Keratinocyte (primary cell): ENCODE results near the gene RUNX1. TPM values are rescaled to one million over a fixed set of nuclear protein-coding genes. Genes with fewer than 3 reads are reported as not detected.

Experiments used
- DNase-seq: peaks from one replicate; pipeline ENCODE4 v3.0.0-alpha.2; 2011; ENCODE audit warnings: low read depth, missing footprints, low spot score
- FAIRE-seq: peaks from 2 replicates; lab custom pipeline; 2011; peaks lifted over from hg19 to GRCh38; lab: Jason Lieb, UNC
- H2AFZ ChIP-seq: 2 replicates; pipeline ENCODE4 v1.6.0; 2012; ENCODE audit warnings: low read length, control low read depth, inconsistent platforms; ENCODE audit not compliant: control insufficient read depth
- H3K27ac ChIP-seq: 2 replicates; pipeline ENCODE4 v1.5.1; 2011; ENCODE audit warnings: low read length; ENCODE audit not compliant: control insufficient read depth, insufficient read depth
- H3K27me3 ChIP-seq: 3 replicates; pipeline ENCODE4 v1.6.0; 2011; ENCODE audit warnings: low read length; ENCODE audit not compliant: control insufficient read depth, insufficient read depth; ENCODE audit errors: extremely low read depth
- H3K36me3 ChIP-seq, 2 experiments: 2 replicates in 1 of 2; 3 replicates in 1 of 2; pipeline ENCODE4 v1.5.1; 2011; ENCODE audit warnings: low read length in 2 of 2, mild to moderate bottlenecking in 1 of 2; ENCODE audit not compliant: control insufficient read depth in 2 of 2, insufficient read depth in 2 of 2; ENCODE audit errors: extremely low read depth in 1 of 2
- H3K4me1 ChIP-seq: 3 replicates; pipeline ENCODE4 v1.5.1; 2011; ENCODE audit warnings: low read length; ENCODE audit not compliant: control insufficient read depth, insufficient read depth; ENCODE audit errors: extremely low read depth
- H3K4me2 ChIP-seq: 3 replicates; pipeline ENCODE4 v1.6.0; 2011; ENCODE audit warnings: low read depth, low read length; ENCODE audit not compliant: control insufficient read depth, insufficient read depth; ENCODE audit errors: extremely low read depth
- H3K4me3 ChIP-seq, 3 experiments: fragments of 200-600 bp in 1 of 3; sonication (generic) in 1 of 3; 2 replicates in 2 of 3; 3 replicates in 1 of 3; pipeline ENCODE4 v1.5.1; 2011 to 2016; ENCODE audit warnings: low read length in 3 of 3, mild to moderate bottlenecking in 3 of 3, control low read depth in 2 of 3, inconsistent platforms in 1 of 3, low read depth in 1 of 3, mixed read lengths in 1 of 3, mixed run types in 1 of 3, moderate library complexity in 1 of 3; ENCODE audit not compliant: control insufficient read depth in 2 of 3, insufficient read depth in 2 of 3; ENCODE audit errors: extremely low read depth in 1 of 3
- H3K79me2 ChIP-seq: 2 replicates; pipeline ENCODE4 v1.6.0; 2012; ENCODE audit warnings: low read length; ENCODE audit not compliant: control insufficient read depth, insufficient read depth
- H3K9ac ChIP-seq: 3 replicates; pipeline ENCODE4 v1.6.0; 2011; ENCODE audit warnings: low read length; ENCODE audit not compliant: control insufficient read depth, insufficient read depth; ENCODE audit errors: extremely low read depth
- H3K9me1 ChIP-seq: 3 replicates; pipeline ENCODE4 v1.6.0; 2011; ENCODE audit warnings: low read length; ENCODE audit not compliant: control insufficient read depth, insufficient read depth; ENCODE audit errors: extremely low read depth
- H3K9me3 ChIP-seq: 2 replicates; pipeline ENCODE4 v1.5.1; 2012; ENCODE audit warnings: low read depth, low read length; ENCODE audit not compliant: control insufficient read depth
- H4K20me1 ChIP-seq: 3 replicates; pipeline ENCODE4 v1.6.0; 2011; ENCODE audit warnings: low read length; ENCODE audit not compliant: control insufficient read depth, insufficient read depth; ENCODE audit errors: extremely low read depth
- CTCF ChIP-seq, 3 experiments: IDR thresholded peaks in 1 of 3; conservative IDR thresholded peaks in 1 of 3; optimal IDR thresholded peaks in 1 of 3; 2 replicates in 2 of 3; 3 replicates in 1 of 3; pipeline versions ENCODE3 to v1.5.1; 2011; ENCODE audit warnings: low read length in 3 of 3, mild to moderate bottlenecking in 3 of 3, moderate library complexity in 2 of 3, control low read depth in 1 of 3, inconsistent platforms in 1 of 3; ENCODE audit not compliant: insufficient read depth in 2 of 3; ENCODE audit errors: extremely low read depth in 1 of 3
- EZH2 ChIP-seq: IDR thresholded peaks from one replicate; pipeline ENCODE4 v1.6.1; 2012; ENCODE audit warnings: inconsistent platforms, mild to moderate bottlenecking, low read length, moderate library complexity
- dilution Hi-C: fragments of 300-500 bp; cut with MboI; formaldehyde crosslinking; loops from one replicate; pipeline ENCODE4 v1.7.0; 2020; ENCODE audit warnings: low sequenced_read_pairs; ENCODE audit not compliant: extremely low pct_ligation_motif_present
- polyA plus RNA-seq, 5 experiments: library from polyadenylated mRNA; depleted of rRNA in 3 of 5; stranded (reverse) in 3 of 5; stranded (forward) in 1 of 5; unstranded in 1 of 5; fragments of >200 nt; gene quantifications; 1 replicate in 1 of 5; 2 replicates in 3 of 5; 3 replicates in 1 of 5; pipeline versions ENCODE4 v1.2.1 to v1.2.3, GENCODE V29; 2011 to 2012; ENCODE audit warnings: missing spikeins in 2 of 5, low read depth in 1 of 5, low replicate concordance in 1 of 5

Gene RUNX1
- polyA plus RNA-seq, 1 donor (not counting 4 experiments of a cell fraction or from before 2014, with no cell fraction given): 44.9 TPM

- H3K27ac ChIP-seq: no peak overlapping the region
- dilution Hi-C loops: no loop called here
These were observed 68.5 kb downstream of the RUNX1 start for GRCh38 chr21:34980423-34981115.

GRCh38 chr21:34979383-34979782, 69.7 kb downstream of the RUNX1 start:
- Histone ChIP-seq H3K4me2 (no peak overlapping the region), H3K9ac (no peak overlapping the region), H3K36me3 (no peaks in the 10 kb centered on the region), H2AFZ (no peak overlapping the region), H3K4me3 (no peak overlapping the region), H3K27ac (no peak overlapping the region), H3K9me3 (no peaks in the 10 kb centered on the region), H3K27me3 (no peaks in the 10 kb centered on the region), H3K4me1 (peaks cover 16% of the 10 kb centered on the region), H3K79me2 (no peaks in the 10 kb centered on the region), H3K9me1 (peaks cover 2% of the 10 kb centered on the region), H4K20me1 (no peaks in the 10 kb centered on the region)
- TF ChIP-seq CTCF (optimal IDR thresholded peaks at IDR 0.05 in 1 of 3, IDR thresholded peaks at IDR 0.05 in 1 of 3, conservative IDR thresholded peaks at IDR 0.05 in 1 of 3; ENCODE audit: extremely low read depth in 1 of 3, insufficient read depth in 2 of 3, low read length in 3 of 3) (no peak), EZH2 (no peak)
- dilution Hi-C loops: no loop called here
- no peak for DNase-seq
- no peak for FAIRE-seq

More at GRCh38 chr21:34980423-34981115, 68.5 kb downstream of the RUNX1 start:
- peaks cover 2% of the 10 kb centered on the region for H3K9me1 ChIP-seq
- H3K27me3 ChIP-seq: no peaks in the 10 kb centered on the region
- no peaks in the 10 kb centered on the region for H3K36me3 ChIP-seq
- H2AFZ ChIP-seq: no peak overlapping the region
- DNase-seq: no peak
- H3K4me2 ChIP-seq: no peak overlapping the region
- no peaks in the 10 kb centered on the region for H3K79me2 ChIP-seq
- no peak for FAIRE-seq
- H3K4me3 ChIP-seq: no peak overlapping the region
- H3K4me1 ChIP-seq: peaks cover 16% of the 10 kb centered on the region
- no peaks in the 10 kb centered on the region for H3K9me3 ChIP-seq
- TF ChIP-seq EZH2 (no peak), CTCF (optimal IDR thresholded peaks at IDR 0.05 in 1 of 3, IDR thresholded peaks at IDR 0.05 in 1 of 3, conservative IDR thresholded peaks at IDR 0.05 in 1 of 3; ENCODE audit: extremely low read depth in 1 of 3, insufficient read depth in 2 of 3, low read length in 3 of 3) (no peak)
- no peak overlapping the region for H3K9ac ChIP-seq
- no peaks in the 10 kb centered on the region for H4K20me1 ChIP-seq
